OCI-LY1 (cell line): ENCODE measurements around the gene CTBP2.

ENCODE experiments used
- EZH2 ChIP-seq: fragments of 200-600 bp; sonication (generic), shearing (Covaris generic); IDR thresholded peaks from 2 replicates; pipeline ENCODE4 v1.8.0; 2017; ENCODE audit warnings: borderline replicate concordance, mixed run types, mild to moderate bottlenecking, antibody characterized with exemption, low read length, moderate library complexity, mixed read lengths
- TF ChIP-seq, protein P1 (sequence below): fragments of 200-600 bp; sonication (generic), shearing (Covaris generic); IDR thresholded peaks from 2 replicates; pipeline ENCODE4 v1.5.1; 2017; ENCODE audit warnings: mild to moderate bottlenecking, antibody characterized with exemption, low read length, moderate library complexity, mixed read lengths

DNA sequence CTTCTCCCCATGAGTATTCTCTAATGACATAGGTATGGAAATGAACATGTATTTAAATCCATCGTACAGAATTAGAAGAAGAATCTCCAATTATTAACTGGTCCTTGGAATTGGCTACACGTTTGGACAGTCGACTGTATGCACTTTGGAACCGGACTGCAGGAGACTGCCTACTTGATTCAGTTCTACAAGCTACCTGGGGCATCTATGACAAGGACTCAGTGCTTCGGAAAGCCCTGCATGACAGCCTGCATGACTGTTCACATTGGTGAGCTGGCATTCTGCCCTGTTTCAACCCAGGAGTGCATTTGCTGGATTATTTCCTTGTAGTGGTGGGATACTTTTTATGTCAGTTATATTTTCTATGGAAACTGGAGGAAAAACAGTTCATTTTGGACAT is 186.2 kb downstream of the CTBP2 start:
- TF ChIP-seq, protein P1, sequence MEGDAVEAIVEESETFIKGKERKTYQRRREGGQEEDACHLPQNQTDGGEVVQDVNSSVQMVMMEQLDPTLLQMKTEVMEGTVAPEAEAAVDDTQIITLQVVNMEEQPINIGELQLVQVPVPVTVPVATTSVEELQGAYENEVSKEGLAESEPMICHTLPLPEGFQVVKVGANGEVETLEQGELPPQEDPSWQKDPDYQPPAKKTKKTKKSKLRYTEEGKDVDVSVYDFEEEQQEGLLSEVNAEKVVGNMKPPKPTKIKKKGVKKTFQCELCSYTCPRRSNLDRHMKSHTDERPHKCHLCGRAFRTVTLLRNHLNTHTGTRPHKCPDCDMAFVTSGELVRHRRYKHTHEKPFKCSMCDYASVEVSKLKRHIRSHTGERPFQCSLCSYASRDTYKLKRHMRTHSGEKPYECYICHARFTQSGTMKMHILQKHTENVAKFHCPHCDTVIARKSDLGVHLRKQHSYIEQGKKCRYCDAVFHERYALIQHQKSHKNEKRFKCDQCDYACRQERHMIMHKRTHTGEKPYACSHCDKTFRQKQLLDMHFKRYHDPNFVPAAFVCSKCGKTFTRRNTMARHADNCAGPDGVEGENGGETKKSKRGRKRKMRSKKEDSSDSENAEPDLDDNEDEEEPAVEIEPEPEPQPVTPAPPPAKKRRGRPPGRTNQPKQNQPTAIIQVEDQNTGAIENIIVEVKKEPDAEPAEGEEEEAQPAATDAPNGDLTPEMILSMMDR = no peak
- no peak for TF ChIP-seq EZH2
